Tibial nerve (tissue), 4 donors: ENCODE results near the gene ISCA2. TPM values are rescaled to one million over a fixed set of nuclear protein-coding genes. Genes with fewer than 3 reads are reported as not detected.

Experiments used
- DNase-seq, 2 donors: peaks; one replicate each; pipeline ENCODE4 v3.0.0-alpha.2; 2019; ENCODE audit warnings: low spot score in 2 of 2
- H3K27ac ChIP-seq, 4 donors: fragments of 200-600 bp; sonication (generic) in 3 of 4; one replicate each; pipeline ENCODE4 v1.5.1; 2017 to 2019; ENCODE audit warnings: mild to moderate bottlenecking in 1 of 4
- H3K27me3 ChIP-seq, 2 donors: fragments of 200-600 bp; sonication (generic) in 1 of 2; one replicate each; pipeline versions ENCODE4 v1.5.1 to v1.6.0; 2017 to 2019
- H3K36me3 ChIP-seq, 3 donors: fragments of 200-600 bp; sonication (generic); one replicate each; pipeline ENCODE4 v1.5.1; 2018 to 2019
- H3K4me1 ChIP-seq, 4 donors: fragments of 200-600 bp; sonication (generic) in 3 of 4; one replicate each; pipeline ENCODE4 v1.5.1; 2017 to 2019
- H3K4me3 ChIP-seq, 4 donors: fragments of 200-600 bp; sonication (generic) in 3 of 4; one replicate each; pipeline ENCODE4 v1.5.1; 2017 to 2019; ENCODE audit warnings: mild to moderate bottlenecking in 1 of 4, moderate library complexity in 1 of 4
- H3K9me3 ChIP-seq, 4 donors: fragments of 200-600 bp; sonication (generic) in 3 of 4; one replicate each; pipeline ENCODE4 v1.5.1; 2017 to 2019
- EP300 ChIP-seq, 2 donors: sonication (generic); formaldehyde crosslinking; IDR thresholded peaks; one replicate each; pipeline ENCODE4 v1.6.1; 2017; ENCODE audit warnings: antibody characterized with exemption in 2 of 2, mild to moderate bottlenecking in 1 of 2
- POLR2A ChIP-seq, 2 donors: fragments of 450-650 bp; IDR thresholded peaks; one replicate each; pipeline ENCODE4 v1.6.1; 2017; ENCODE audit warnings: antibody characterized with exemption in 2 of 2, mild to moderate bottlenecking in 2 of 2, moderate library complexity in 2 of 2
- WGBS, 2 donors: methylation state at CpG; one replicate each; pipeline ENCODE4 v1.1.5; 2018; 5-methylcytosine and 5-hydroxymethylcytosine counted together
- total RNA-seq, 4 donors: library from RNA; depleted of rRNA; stranded (reverse); fragments of >200 nt; gene quantifications; one replicate each; pipeline ENCODE4 v1.1.0, GENCODE V29; 2016
- TF ChIP-seq, protein P1 (sequence below), 5 experiments: fragments of 200-600 bp in 3 of 5; fragments of 450-650 bp in 2 of 5; sonication (generic) in 3 of 5; IDR thresholded peaks; one replicate each; pipeline ENCODE4 v1.5.1; 2016 to 2019; ENCODE audit warnings: antibody characterized with exemption in 5 of 5, mild to moderate bottlenecking in 3 of 5, moderate library complexity in 2 of 5

The ISCA2 gene
- total RNA-seq, 4 donors from 2014 or later: 7.3 to 14.9 (median 12.4) TPM

DNA sequence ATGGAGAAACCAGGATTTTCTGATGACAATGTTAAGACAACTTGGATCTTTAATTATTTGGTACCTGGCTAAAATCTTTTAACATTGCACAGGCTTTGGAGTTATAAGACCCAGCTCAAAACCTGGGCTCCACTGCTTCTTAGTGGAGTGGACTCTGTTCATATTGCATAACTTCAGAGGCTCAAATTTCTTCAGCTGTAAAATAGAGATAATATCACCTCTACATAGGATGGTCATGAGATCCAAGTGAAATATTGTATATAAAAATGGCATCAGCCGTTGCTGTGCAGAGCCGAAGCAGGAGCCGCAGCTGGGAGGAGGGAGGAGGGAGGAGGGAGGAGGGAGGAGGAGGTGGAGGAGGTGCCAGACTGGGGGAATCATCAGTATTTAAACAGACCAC lies 11.0 kb upstream of the ISCA2 start:
- WGBS, 2 donors: 67 to 77% methylated on average over 3 of the region's 3 CpGs
- TF ChIP-seq, protein P1, sequence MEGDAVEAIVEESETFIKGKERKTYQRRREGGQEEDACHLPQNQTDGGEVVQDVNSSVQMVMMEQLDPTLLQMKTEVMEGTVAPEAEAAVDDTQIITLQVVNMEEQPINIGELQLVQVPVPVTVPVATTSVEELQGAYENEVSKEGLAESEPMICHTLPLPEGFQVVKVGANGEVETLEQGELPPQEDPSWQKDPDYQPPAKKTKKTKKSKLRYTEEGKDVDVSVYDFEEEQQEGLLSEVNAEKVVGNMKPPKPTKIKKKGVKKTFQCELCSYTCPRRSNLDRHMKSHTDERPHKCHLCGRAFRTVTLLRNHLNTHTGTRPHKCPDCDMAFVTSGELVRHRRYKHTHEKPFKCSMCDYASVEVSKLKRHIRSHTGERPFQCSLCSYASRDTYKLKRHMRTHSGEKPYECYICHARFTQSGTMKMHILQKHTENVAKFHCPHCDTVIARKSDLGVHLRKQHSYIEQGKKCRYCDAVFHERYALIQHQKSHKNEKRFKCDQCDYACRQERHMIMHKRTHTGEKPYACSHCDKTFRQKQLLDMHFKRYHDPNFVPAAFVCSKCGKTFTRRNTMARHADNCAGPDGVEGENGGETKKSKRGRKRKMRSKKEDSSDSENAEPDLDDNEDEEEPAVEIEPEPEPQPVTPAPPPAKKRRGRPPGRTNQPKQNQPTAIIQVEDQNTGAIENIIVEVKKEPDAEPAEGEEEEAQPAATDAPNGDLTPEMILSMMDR (IDR thresholded peaks at IDR 0.05): no peak
- no peak for TF ChIP-seq EP300 (IDR thresholded peaks at IDR 0.05)
- TF ChIP-seq POLR2A (IDR thresholded peaks at IDR 0.05): no peak
- H3K36me3 ChIP-seq: peaks cover 0 to 73% (median 0%) of the 10 kb centered on the region in 3 donors

DNA sequence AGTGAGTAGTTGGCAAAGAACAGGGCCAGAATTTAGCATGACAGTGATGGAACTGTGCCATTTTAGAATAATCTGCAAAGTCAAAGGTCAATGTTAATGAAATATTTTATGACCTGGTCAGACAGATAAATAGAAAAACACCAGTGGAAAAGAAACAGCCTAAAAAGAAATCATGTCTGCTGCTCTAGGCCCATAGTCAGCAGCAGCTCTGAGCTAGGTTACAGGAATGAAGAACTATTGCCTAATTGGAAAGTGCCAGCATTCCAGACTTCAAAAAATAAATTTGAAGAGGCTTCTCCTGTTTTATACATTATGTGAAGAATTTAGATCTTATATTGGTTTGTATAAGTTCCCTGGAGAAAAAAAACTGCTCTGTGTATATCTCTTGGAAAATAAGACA lies 10.2 kb upstream of the ISCA2 start:
- no peaks in the 10 kb centered on the region for H3K9me3 ChIP-seq
- H3K36me3 ChIP-seq: peaks cover 0 to 67% (median 0%) of the 10 kb centered on the region in 3 donors
- H3K4me3 ChIP-seq: no peak overlapping the region
- DNase-seq: no peak
- no peaks in the 10 kb centered on the region for H3K27me3 ChIP-seq
- H3K4me1 ChIP-seq: peaks cover 0 to 8% (median 0%) of the 10 kb centered on the region in 4 donors
- no peak for TF ChIP-seq POLR2A (IDR thresholded peaks at IDR 0.05)
- TF ChIP-seq EP300 (IDR thresholded peaks at IDR 0.05): no peak
- TF ChIP-seq, protein P1 (IDR thresholded peaks at IDR 0.05): no peak
- H3K27ac ChIP-seq: no peak overlapping the region

More for the DNA sequence above, 11.0 kb upstream of the ISCA2 start:
- H3K9me3 ChIP-seq: no peaks in the 10 kb centered on the region
- no peaks in the 10 kb centered on the region for H3K27me3 ChIP-seq
- peaks cover 0 to 4% (median 0%) of the 10 kb centered on the region in 4 donors for H3K4me1 ChIP-seq
- H3K4me3 ChIP-seq: no peak overlapping the region
- no peak overlapping the region for H3K27ac ChIP-seq
- DNase-seq: no peak

DNA sequence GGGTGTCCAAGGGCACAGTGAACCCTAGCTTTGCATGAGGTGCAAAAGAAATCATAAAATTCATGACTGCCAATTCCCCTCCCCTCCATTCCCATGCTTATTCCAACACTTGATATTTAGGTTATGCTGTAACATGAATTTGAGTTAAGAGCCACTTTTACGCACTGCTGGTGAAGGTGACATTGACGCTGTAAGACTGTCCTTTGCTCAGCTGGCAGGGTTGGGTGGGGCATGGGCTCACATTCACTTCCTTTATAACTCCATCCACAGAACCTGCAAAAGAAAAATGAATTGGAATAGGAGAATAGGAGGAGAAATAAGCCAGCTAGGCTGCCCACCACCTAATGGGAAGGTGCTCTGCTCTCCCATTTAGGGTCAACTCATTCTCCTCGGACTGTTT lies 7.4 kb upstream of the ISCA2 start:
- DNase-seq: no peak
- Histone ChIP-seq H3K27ac (no peak overlapping the region), H3K36me3 (peaks cover 0 to 39% (median 0%) of the 10 kb centered on the region in 3 donors), H3K4me3 (no peak overlapping the region), H3K4me1 (peaks cover 0 to 34% (median 4%) of the 10 kb centered on the region in 4 donors), H3K27me3 (no peaks in the 10 kb centered on the region), H3K9me3 (no peaks in the 10 kb centered on the region)
- TF ChIP-seq, protein P1 (IDR thresholded peaks at IDR 0.05): no peak
- no peak for TF ChIP-seq POLR2A (IDR thresholded peaks at IDR 0.05)
- no peak for TF ChIP-seq EP300 (IDR thresholded peaks at IDR 0.05)
- WGBS, 2 donors: 79 to 84% methylated on average over 3 of the region's 3 CpGs

DNA sequence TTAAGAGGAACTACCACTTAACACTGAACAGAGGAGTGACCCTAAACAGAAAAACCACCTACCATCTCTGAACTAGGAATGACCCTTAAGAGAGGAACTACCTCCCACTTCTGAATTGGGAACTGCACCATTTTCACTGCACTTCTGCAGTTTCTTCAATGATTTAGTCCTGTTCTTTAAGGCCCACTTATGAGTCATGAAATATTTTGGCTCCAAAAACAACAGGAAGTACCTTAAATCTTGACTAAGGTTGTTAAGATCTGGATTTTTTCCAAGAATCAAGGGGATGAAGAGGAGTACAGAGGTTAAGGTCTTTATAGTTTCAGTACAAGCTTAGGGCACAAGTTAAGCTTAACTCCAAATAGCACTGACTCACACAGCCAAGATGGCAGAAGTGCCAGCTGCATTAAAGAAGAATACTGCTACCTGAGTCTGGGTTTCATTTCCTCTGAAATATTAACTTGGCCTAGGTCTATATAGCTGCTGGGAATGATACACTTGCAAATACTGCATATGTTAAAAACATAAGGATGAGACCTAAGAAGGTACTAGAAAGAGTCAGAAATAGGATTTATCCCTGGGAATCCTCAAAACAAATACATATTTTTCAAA lies 4.7 kb upstream of the ISCA2 start:
- no peak overlapping the region for H3K27ac ChIP-seq
- peaks cover 0 to 46% (median 11%) of the 10 kb centered on the region in 4 donors for H3K4me1 ChIP-seq
- TF ChIP-seq POLR2A (IDR thresholded peaks at IDR 0.05) (no peak), EP300 (IDR thresholded peaks at IDR 0.05) (no peak)
- TF ChIP-seq, protein P1 (IDR thresholded peaks at IDR 0.05): no peak
- no peak for DNase-seq
- H3K36me3 ChIP-seq: peaks cover 0 to 12% (median 0%) of the 10 kb centered on the region in 3 donors
- no peak overlapping the region for H3K4me3 ChIP-seq
- no peaks in the 10 kb centered on the region for H3K27me3 ChIP-seq
- H3K9me3 ChIP-seq: no peaks in the 10 kb centered on the region

DNA sequence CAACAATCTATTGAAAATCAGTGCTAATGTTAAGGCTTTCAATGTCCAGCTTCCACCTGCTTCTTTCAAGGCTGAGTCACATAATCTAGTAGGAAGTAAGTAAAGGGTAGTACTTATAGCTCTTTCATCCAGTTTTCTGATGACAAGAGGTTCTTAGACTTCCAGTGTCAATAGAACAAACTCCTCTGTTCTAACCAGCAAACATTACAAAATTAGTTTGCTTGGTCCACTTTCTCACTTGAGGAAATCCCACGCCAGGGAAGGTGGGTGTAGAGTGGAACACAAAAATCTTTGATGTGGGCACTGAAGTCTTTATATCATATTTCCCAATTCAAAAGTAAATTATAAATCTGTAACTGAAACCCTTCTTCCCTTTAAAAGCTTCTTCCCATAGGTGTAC lies 3.1 kb upstream of the ISCA2 start:
- Histone ChIP-seq H3K36me3 (peaks cover 0 to 2% (median 0%) of the 10 kb centered on the region in 3 donors), H3K4me3 (no peak overlapping the region), H3K9me3 (no peaks in the 10 kb centered on the region), H3K27me3 (no peaks in the 10 kb centered on the region), H3K27ac (no peak overlapping the region), H3K4me1 (peaks cover 0 to 59% (median 20%) of the 10 kb centered on the region in 4 donors)
- no peak for DNase-seq
- 66 to 78% methylated on average over 1 of the region's 1 CpG for WGBS, 2 donors
- no peak for TF ChIP-seq EP300 (IDR thresholded peaks at IDR 0.05)
- TF ChIP-seq, protein P1 (IDR thresholded peaks at IDR 0.05): no peak
- TF ChIP-seq POLR2A (IDR thresholded peaks at IDR 0.05): no peak
